Measurements from ENCODE around the gene ABCA13.

The ABCA13 gene

DNA sequence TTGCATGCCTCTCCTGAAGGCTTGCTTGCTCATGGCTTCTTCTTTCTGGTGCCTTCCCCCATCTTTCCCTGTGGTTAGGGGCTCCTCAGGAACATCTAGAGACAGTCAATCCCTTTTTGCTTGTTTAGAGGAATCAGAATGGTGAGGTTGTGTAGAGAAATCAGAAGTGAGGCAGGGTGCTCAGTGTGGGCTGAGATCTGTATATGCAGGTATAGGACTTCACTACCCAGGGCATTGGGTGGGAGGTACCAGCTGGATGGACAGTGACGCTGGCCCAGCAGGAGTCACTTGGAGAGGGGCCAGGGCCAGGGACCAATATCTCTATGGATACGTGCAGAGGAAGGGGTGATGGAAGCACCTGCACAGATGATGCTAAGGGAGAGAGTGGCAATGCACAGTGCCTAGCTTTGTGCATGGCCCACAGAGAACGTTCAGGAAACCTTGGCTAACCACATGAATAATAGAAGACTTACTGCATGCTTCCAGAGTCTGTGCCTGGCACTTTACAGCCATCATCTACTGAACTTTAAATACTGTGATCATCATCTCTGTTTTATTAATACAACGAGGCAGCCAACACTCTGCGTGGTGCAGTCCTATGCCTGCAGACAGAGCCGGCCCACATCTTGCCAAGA lies 255.2 kb downstream of the ABCA13 start:
- no peak for DNase-seq (ENCODE audit: low read depth in 2 of 3, low spot score in 2 of 3)

DNA sequence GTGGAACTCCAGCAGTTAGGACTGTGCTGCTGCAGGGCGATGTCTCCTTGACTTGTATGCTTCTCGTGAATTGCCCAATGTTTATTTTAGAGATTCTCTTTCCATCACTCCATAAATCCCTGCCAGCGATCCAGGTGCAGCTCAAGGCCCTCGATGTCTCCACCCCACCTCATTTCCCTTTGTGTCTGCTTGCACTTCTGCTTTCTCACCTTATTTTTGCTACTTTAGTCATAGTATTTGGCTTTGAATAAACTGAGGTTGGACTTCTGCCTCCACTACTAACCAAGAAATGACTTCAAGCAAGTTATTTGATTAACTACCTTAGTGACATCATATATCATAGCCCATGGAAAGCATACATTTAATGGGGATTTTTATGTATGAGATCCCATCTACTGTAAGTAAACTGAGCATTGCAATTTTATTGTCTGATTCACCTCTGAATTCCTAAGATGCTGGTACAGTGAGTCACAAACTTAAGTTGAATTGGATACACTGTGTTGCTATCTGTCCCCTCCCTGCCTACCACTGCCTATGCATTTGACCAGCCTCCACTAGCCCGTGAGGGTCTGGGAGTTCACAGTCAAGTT lies 255.8 kb downstream of the ABCA13 start:
- no peak for DNase-seq (ENCODE audit: low read depth in 2 of 3, low spot score in 2 of 3)

DNA sequence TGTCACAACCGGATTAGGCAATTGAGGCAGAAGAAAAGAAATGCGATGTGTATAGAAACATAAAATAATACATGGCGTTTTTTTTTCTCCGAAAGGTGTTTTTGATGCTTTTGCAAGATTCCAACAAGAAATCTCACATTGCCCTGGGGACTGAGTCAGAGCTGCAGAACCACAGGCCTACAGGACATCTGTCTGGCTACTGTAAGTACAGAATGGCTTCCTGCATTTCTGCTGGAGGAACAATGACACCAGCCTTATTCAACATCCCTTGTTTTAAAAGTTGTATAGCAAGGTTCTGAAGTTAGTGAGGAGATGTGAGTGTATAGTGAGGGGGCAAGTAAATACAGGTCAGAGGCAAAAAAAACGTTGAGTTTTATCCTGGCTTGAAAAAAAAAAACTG lies 256.4 kb downstream of the ABCA13 start:
- no peak for DNase-seq (ENCODE audit: low read depth in 2 of 3, low spot score in 2 of 3)

DNA sequence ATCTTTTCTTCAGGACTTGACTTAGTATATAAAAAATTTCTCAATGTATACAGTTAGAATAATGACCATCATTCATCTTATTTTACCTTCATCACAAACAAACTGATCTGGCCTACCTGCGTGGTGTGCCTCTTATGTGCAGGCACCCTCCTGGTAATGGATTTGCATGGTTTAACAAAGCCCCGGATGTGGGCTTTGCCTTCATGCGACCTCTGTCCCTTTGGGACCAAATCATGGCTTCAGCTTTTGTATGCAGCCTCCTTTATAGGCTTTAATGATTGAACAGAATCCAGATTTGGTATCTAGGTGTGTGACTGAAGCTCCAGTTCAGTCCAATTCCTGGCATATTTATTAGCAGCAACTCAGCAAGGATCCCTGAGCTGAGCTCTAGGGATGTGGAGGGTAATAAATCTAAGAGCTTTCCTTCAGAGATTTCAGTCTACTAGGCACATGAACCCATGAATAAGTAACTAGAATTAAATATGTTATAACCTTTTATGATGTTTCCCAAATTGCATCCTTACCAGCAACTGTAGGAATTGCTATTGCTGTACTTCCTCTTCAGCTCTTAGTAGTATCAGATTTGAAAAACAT lies 256.9 kb downstream of the ABCA13 start:
- no peak for DNase-seq (ENCODE audit: low read depth in 2 of 3, low spot score in 2 of 3)

DNA sequence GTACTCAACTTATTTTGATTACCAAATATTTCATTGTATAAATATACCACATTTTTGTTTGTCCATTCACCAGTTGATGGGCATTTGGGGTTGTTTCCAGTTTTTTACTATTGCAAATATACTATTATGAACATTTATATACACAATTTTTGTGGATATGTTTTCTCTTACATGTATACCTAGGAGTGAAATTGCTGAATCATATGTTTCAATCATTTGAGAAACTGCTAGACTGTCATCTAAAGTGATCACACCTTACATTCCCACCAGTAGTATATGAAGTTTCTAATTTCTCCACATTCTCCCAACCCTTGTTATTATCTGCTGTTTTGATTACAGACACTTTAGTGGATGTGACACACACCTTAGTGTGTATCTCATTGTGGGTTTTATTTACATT lies 257.9 kb downstream of the ABCA13 start:
- DNase-seq (ENCODE audit: low read depth in 2 of 3, low spot score in 2 of 3), result no peak

DNA sequence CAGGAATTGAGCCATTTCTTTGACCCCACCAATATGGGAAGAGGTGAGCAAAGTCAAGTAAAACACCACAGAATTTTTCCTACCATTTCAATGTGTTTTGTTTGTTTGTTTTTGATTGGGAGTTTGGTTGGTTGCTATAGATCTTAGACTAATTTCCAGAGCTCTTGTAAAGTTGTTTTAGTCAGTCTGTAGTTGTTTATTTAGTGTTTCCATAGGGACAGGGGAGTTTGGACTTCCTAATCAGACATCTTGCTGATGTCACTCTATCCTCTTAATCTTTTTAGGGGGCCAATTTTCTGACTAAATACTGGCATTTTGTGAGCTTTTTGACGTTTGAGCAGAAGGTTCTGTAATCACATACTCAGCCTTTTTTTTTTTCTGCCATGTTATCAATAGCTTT lies 266.9 kb downstream of the ABCA13 start:
- DNase-seq (ENCODE audit: low read depth in 2 of 3, low spot score in 2 of 3), result no peak

DNA sequence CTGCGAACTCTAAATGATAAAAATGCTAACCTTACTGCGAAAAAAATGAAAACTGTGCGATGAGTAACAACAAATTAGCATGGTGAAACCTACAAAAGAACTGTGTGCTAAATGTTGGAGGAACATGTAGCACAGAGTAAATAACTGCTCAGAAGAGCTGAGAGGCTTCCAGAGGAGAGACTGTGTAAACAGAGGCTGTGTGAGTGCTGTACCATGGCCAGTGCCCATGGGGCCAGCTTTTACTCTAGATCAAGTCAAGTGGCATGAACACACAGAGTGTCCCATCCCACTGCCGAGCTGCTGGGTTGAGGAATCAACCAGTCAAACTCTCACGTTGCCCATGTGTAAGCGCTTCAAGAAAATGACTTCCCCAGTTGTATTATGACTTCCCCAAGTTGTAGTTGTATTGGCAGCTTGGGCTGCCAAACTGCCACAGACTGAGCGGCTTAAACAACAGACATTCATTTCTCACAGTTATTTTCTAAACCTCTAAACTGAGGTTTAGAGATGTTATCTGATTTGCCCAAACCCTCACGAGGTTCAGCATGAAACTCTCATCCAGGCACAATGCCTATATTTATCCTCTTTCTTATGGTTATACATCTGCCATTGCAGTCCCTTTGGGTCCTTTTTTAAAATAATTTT lies 270.7 kb downstream of the ABCA13 start:
- DNase-seq (ENCODE audit: low read depth in 2 of 3, low spot score in 2 of 3), result no peak

DNA sequence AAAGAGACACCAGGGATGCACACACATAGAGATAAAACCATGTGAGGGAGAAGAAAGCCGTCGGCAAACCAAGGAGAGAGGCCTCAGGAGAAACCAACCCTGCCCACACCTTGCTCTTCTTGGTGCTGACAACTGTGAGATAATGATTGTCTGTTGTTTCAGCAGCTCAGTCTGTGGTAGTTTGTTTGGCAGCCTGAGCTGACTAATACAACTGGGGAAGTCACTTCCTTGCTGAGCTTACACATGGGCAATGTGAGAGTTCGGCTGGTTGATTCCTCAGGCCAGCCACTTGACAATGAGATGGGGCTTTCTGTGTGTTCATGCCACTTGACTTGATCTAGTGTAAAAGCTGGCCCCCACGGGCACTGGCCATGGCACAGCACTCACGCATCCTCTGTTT lies 271.8 kb downstream of the ABCA13 start:
- no peak for DNase-seq (ENCODE audit: low read depth in 2 of 3, low spot score in 2 of 3)

DNA sequence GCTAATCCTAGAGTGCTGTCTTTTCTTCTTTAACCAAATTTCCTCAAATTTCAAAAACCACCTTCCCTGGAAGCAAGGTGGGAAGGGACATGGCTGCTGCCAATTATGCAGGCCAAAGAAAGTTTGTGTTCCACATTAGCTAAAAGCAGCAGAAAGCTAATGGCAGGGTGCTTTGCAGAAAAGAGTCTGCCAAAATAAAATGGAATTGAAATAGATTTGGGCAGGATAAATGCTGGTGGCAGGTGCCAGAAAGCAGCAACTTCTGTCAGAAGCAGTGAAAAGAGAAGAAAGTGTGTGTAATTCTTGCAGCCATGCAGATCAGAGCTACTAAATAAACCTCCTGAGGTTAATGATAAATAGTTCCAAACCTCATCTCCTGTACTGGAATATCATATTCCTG lies 275.5 kb downstream of the ABCA13 start:
- no peak for DNase-seq (ENCODE audit: low read depth in 2 of 3, low spot score in 2 of 3)

DNA sequence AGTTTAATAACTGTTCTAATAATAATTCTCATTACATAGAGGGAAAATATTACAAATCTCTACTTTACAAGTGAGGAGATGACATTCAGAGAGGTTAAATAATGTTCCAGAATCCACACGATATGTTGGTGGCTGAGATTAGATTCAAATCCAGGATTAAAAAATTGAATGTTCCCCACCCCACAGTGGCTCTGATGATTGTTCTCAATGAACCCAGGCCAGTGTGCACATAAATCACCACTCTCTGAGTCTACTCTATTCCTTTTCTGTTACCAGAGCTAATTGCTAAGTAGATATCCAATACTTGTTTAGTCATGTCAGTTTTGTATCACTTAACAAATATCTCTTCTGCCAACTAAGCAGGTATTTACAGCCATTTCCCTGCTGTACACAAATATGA lies 281.0 kb downstream of the ABCA13 start:
- no peak for DNase-seq (ENCODE audit: low read depth in 2 of 3, low spot score in 2 of 3)

DNA sequence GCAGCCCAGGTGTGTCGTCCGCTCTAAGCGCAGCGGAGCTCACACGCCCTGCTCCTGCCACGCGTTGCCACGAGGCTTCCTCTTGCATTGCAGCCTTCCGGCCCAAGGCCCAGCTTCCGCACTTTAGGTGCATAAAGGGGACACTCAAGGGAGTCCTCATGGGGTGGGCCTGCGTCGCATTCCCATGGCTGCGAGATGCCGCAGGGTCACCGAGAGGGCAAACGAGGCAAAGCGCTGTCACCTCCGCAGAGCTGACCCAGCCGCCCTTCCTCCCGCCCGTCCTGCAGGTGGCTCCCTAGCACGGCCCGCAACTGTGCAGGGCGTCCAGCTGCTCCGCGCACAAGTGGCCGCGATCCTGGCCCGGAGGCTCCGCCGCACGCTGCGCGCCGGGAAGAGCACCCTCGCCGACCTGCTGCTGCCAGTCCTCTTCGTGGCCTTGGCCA lies 283.5 kb downstream of the ABCA13 start:
- no peak for DNase-seq (ENCODE audit: low read depth in 2 of 3, low spot score in 2 of 3)

DNA sequence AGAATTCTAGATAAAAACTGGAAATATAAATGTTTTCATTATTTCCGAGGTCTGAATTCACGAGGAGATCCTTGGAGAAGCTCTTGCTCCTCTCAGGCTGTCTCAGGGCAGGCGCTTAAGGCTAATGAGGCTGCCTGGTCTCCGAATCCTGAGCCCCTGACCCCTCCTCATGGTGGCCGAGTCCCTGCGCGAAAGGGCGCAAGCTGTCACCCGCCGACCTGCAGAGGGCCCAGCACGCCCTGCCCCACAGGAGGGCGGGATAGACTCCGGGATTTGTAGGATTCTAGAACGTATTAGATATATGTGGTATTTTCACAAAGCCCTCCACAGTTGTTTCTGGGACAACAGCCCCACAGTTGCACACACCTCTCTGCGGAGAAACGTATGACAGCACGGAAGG lies 284.1 kb downstream of the ABCA13 start:
- DNase-seq (ENCODE audit: low read depth in 2 of 3, low spot score in 2 of 3), result no peak

DNA sequence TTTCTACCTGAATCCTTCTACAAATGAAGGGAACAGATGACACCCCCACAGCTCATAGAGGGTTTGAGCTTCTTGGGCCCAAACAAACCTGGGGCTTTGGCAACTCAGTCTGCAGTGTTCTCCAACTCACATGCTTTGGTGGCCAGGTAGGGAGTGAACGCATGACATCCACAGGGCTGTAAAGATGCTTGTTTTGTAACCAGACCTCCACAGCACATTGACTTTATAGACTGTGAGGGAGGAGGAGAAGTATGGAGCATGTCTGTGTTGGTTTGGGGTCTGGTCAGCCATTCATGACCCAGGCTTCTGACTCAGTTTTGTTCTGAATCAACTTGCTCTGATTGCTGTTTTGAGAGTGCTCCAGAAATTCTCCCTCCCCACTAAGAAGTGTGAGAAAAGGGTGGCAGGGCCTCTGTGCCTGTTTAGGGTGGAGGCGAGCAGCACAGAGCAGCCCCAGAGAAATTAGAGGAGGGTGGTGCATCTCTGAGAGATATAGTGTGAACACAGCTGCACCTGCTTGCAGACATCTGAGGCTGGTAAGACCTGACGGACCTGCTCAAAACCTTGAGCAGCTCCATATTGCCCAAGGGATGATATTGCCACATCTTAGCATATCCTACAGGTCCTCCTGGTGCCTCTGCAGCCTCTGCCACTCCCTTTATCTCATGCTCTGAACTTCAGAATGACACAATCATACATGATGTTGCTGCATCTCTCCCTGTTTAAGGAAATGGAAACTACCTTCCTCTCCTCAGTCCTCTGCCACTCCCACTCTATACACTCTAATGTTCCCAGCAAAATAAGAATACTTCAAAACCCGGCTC lies 287.7 kb downstream of the ABCA13 start:
- no peak for DNase-seq (ENCODE audit: low read depth in 2 of 3, low spot score in 2 of 3)

DNA sequence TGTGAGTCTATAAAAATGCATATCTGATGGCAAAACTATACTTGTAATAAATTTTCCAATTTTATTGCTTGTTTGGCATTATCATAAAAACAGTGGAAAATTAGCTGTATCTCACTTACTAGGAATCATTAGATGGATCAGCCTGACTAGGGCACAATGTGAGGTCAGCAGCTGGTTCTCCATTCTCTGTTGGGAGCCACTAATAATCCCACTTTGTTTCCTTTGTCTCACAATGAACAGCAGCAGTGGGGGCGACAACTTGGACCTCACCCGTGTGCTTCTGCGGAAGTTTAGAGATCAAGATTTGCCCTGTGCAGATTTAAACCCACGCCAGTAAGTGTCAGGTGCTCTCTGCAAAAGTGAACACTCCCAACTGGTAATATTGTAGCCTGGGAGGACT lies 295.5 kb downstream of the ABCA13 start:
- DNase-seq (ENCODE audit: low read depth in 2 of 3, low spot score in 2 of 3), result no peak

DNA sequence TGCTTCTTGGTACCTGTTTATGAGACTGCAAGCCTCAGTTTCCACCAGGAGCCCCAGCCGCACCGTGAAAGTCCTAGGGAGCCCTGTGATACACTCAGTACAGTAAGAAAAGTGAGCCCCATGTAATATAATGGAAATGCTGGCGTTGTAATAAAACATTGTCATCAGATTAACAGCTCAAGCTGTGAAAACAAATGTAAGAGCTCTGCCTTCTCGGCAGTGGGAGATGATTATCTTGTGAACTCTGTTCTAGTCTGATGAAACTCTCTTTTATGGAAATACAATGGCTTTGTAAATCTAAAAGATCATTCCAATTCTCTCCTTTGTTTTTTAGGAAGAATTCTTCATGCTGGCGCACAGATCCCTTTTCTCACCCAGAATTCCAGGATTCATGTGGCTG lies 299.9 kb downstream of the ABCA13 start:
- no peak for DNase-seq (ENCODE audit: low read depth in 2 of 3, low spot score in 2 of 3)

DNA sequence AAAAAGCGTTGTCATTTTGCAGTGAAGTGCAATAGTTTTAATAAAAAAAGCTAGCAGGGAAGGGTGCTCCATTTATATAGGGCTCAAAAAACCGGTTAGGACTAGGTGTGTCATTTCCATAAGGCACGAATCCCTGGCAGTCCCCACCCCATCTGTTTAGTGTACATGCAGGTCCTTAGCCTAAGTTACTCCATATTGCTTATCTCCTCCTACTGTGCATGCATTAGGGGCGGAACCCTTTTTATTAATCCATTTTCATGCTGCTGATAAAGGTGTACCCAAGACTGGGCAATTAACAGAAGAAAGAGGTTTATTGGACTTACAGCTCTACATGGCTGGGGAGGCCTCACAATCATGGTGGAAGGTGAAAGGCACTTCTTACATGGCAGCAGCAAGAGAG lies 301.4 kb downstream of the ABCA13 start:
- no peak for DNase-seq (ENCODE audit: low read depth in 2 of 3, low spot score in 2 of 3)

DNA sequence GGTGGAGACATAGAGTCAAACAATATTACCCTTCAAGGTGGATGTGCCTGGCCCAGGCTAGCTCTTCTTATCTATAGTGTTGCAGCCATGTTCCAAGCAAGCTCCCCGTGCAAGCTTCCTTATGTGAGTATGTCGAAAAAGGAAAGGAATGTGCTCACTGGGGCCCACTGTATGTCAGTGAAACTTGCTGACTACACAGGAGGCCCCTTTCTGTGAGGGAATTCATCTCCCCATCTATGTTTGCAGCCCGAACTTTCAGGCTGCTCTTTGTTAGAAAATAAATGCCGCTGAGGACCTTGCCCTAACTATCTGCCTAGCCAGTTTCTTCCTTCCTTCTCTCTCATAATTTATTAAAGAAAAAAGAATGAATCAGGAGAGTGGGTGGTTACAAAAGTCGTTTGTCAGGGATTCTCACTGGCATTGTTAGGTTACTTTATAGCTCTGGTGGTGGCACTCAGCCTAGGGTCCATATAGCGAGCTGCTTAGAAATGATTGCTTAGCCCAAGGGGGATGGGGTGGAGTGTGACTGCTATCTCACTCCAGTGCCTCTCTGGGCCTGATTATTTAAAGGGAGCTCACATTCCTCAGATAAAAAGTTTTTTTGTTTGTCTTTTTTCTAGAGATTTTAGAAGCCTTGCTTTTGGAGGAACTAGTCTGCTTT lies 302.1 kb downstream of the ABCA13 start:
- no peak for DNase-seq (ENCODE audit: low read depth in 2 of 3, low spot score in 2 of 3)

DNA sequence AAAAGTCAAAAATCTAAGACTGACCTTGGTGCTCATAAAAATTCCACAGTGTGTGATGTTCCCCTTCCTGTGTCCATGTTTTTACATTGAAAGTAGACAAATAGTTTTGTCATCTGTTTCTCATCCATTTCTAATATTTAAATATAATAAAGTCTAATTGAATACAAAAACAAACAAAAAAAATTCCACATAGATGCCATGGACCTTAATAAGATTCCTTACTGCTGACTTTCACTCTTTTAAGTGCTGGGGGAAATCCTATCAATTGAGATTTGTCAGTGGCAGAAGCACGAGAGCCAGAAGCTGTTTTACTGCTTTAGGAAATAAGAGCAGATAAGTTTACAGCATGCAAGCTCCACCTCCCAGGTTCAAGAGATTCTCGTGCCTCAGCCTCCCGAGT lies 310.0 kb downstream of the ABCA13 start:
- no peak for DNase-seq (ENCODE audit: low read depth in 2 of 3, low spot score in 2 of 3)

DNA sequence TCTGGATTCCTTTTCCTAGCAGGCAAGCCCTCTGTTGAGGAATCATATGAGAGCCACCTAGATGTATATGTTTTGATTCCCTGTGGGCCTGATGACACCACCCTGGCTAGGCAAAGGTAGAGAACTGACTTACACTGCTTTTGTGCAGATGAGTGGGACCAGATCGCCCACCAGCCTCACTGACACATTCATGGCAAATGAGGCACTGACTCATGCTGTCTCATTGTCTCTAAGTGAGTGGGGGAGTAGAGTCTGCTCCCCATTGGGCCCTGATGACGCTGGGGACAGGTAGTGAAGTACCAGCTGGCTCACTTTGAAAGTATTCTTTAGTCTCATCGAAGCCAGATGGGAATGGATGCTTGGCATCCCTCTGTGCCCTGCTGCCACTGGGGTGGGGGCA lies 326.3 kb downstream of the ABCA13 start:
- no peak for DNase-seq (ENCODE audit: low read depth in 2 of 3, low spot score in 2 of 3)

DNA sequence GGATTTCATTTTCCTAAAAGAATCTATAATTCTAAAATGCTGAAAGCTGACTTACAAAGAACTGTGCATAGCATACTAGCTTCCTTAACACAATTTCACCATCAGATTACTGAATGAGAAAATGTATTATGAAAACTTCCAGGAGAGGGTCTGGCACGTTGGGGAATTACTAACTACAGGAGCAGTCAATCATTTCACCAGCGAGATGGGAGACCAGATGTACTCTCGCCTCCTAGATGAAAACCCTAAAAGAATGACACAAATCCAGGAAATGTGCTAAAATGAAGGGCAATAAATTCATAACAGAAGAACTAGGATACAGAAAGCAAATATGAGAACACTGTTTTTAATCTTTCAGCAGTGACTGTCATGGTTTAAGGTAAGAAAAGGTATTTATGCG lies 330.8 kb downstream of the ABCA13 start:
- DNase-seq (ENCODE audit: low read depth in 2 of 3, low spot score in 2 of 3), result no peak

DNA sequence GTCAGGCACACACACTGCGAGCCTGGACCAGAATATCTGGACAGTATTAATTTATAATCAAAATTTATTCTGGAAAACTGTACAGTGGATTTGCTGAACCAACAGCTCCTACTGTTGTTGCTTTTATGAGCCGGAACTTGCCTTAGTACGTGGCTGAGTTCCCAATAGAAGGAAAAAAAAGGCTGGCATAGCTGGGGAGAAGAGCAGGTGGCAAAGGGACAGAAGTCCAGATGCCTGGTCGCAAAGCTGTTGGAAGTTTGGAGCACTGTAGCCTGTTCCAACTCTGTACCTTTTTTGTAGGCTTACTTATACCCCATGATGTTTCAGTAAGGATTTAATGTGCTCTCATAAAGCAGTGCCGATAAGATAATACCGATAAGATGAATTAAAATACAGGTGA lies 333.8 kb downstream of the ABCA13 start:
- DNase-seq (ENCODE audit: low read depth in 2 of 3, low spot score in 2 of 3), result no peak

All from activated CD8-positive, alpha-beta memory T cell treated with anti-CD3 and anti-CD28 coated beads for 48 hours (primary cell).